ENCODE data around the gene TUBAL3. TPM values are rescaled to one million over a fixed set of nuclear protein-coding genes. Genes with fewer than 3 reads are reported as not detected.

TUBAL3 gene
- total RNA-seq, 1 experiment from 2014 or later = not detected

- no peak overlapping the region for H3K18ac ChIP-seq (ENCODE audit: insufficient read length, low read depth, low read length)
- H3K4ac ChIP-seq (ENCODE audit: low read depth, low read length) = no peak overlapping the region
- H2BK20ac ChIP-seq (ENCODE audit: low read depth, low read length, poor library complexity, severe bottlenecking) = no peak overlapping the region
- no peak overlapping the region for H3K14ac ChIP-seq (ENCODE audit: insufficient read depth, low read length)
- peak overlapping the region in 1 of 2 experiments; percentile 19; a peak in 2 of 5 replicates for H3K4me3 Mint-ChIP-seq
- no peaks in the 10 kb centered on the region for H3K27me3 Mint-ChIP-seq (ENCODE audit: low read depth)
- WGBS (ENCODE audit: extremely low coverage, insufficient read length, low lambda C conversion rate) = no CpG with 5 or more reads among the region's 11 CpGs
- no peaks in the 10 kb centered on the region for H3K9me3 ChIP-seq (ENCODE audit: control insufficient read depth, low read depth, low read length)
- no peak overlapping the region for H4K8ac ChIP-seq (replicated peaks; ENCODE audit: insufficient read length, low read depth, low read length)
- H2BK120ac ChIP-seq (ENCODE audit: low read depth, low read length, poor library complexity, severe bottlenecking) = no peak overlapping the region
- no peaks in the 10 kb centered on the region for H3K27me3 ChIP-seq (ENCODE audit: insufficient read depth, low read length)
- H3K23me2 ChIP-seq (ENCODE audit: insufficient read length, low read depth, low read length, poor library complexity, severe bottlenecking) = peaks cover 5% of the 10 kb centered on the region
- H3T11ph ChIP-seq (ENCODE audit: low read length) = no peak overlapping the region
- peak overlapping the region in 2 of 3 experiments; percentile 69 to 78; a peak in 3 of 7 replicates for H3K27ac Mint-ChIP-seq
- no peak overlapping the region for H2BK5ac ChIP-seq (ENCODE audit: insufficient read length, low read length)
- H4K91ac ChIP-seq (ENCODE audit: insufficient read length, low read depth, low read length) = no peak overlapping the region
- DNase-seq = peak; percentile 42
- no peak overlapping the region for H2BK12ac ChIP-seq (ENCODE audit: insufficient read length, low read depth, low read length)
- H2AFZ ChIP-seq (ENCODE audit: low read length) = no peak overlapping the region
- H4K5ac ChIP-seq (ENCODE audit: insufficient read length, low read depth, low read length) = no peak overlapping the region
- H3K4me1 ChIP-seq (ENCODE audit: insufficient read depth, low read length) = peaks cover 2% of the 10 kb centered on the region; the same call in 1 of the 2 replicates
- H3K36me3 Mint-ChIP-seq (ENCODE audit: insufficient read depth in 1 of 3, low read depth in 3 of 3) = peaks cover 0 to 21% (median 11%) of the 10 kb centered on the region in 3 experiments; a peak in 4 of 7 replicates
- H3K9ac ChIP-seq (ENCODE audit: extremely low read depth, insufficient read length, low read length) = no peak overlapping the region
- peaks cover 8% of the 10 kb centered on the region for H3K79me1 ChIP-seq (ENCODE audit: insufficient read depth, low read depth, low read length, poor library complexity, severe bottlenecking)
- H3K4me2 ChIP-seq (ENCODE audit: insufficient read depth, insufficient read length, low read length) = peak overlapping the region; percentile 21
- H3K79me2 ChIP-seq (ENCODE audit: insufficient read depth, low read length) = peaks cover 28% of the 10 kb centered on the region; the same call in 1 of the 2 replicates
- TF ChIP-seq CTCF (conservative IDR thresholded peaks at IDR 0.05) = no peak
- H3K4me1 Mint-ChIP-seq = peaks cover 29 to 31% of the 10 kb centered on the region in 2 experiments
- H2AK5ac ChIP-seq (ENCODE audit: insufficient read length, low read length) = no peak overlapping the region
- no peak overlapping the region for H2BK15ac ChIP-seq (ENCODE audit: low read depth, low read length)
- H3K27ac ChIP-seq (ENCODE audit: insufficient read length, low read depth, low read length) = no peak overlapping the region
- H3K9me3 Mint-ChIP-seq = peaks cover 5 to 18% of the 10 kb centered on the region in 2 experiments; a peak in 3 of 5 replicates
- no peaks in the 10 kb centered on the region for H4K20me1 ChIP-seq (ENCODE audit: control insufficient read depth, insufficient read depth, insufficient read length)
- H3K56ac ChIP-seq (ENCODE audit: insufficient read length, low read depth, low read length) = no peak overlapping the region
- H3K23ac ChIP-seq (ENCODE audit: insufficient read length, low read depth, low read length) = no peak overlapping the region
Measured at GRCh38 chr10:5416981-5417380, 12.4 kb upstream of the TUBAL3 start.
